Left cardiac atrium (tissue), 4 donors: ENCODE measurements around the gene EPHB2. TPM values are rescaled to one million over a fixed set of nuclear protein-coding genes. Genes with fewer than 3 reads are reported as not detected.

Source experiments
- ATAC-seq, 2 donors: fragments of 200-7000 bp; cut with Tn5 transposase; one replicate each; pipeline ENCODE4 v1.9.1; 2020; ENCODE audit warnings: mild to moderate bottlenecking in 2 of 2, moderate library complexity in 2 of 2
- DNase-seq: peaks from one replicate; pipeline ENCODE4 v3.0.0-alpha.2; 2020
- intact Hi-C, 2 donors: fragments of 100-400 bp; cut with DNase I; formaldehyde crosslinking; loops; one replicate each; pipeline versions ENCODE4 v1.14.1 to v1.15.1; 2022 to 2023
- total RNA-seq, 2 donors: library from RNA; stranded (reverse); fragmentation: NEBNext Ultra II Directional; extraction: Animal tissue kit (Norgen Biotek cat#: 25700); gene quantifications; one replicate each; pipeline ENCODE4 v1.2.1, GENCODE V29; 2021
- donor health status: DM: no; HTN: yes; CAD: no.
- donor health status: DM: no; HTN: yes; CAD: no; lungs with severe emphysema.
- donor health status: DM: yes; HTN: yes; CAD: no.
- donor health status: Dilated cardiomyopathy.

EPHB2 gene
- total RNA-seq, 2 donors from 2014 or later, result 2.9 to 4.3 TPM

DNA sequence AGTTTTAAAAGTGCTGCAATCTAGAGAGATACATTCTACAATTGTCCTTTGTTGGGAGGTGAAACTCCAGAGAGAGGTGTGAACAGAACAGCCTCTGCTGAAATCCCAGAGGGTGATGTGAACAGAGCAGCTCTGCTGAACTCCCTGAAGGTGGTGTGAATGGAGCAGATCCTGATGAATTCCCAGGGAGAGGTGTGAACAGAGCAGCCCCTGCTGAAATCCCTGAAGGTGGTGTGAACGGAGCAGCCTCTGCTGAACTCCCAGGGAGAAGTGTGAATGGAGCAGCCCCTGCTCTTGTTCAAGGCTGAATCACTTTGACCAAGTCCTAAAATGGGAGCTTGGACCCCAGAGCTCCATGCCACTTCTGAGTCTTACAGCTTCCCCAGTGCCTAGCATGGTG, 167.3 kb downstream of the EPHB2 start:
- intact Hi-C loops, result loop anchor here in 1 of 2 donors (10.0 kb wide), 1 partner anchor 313 kb away; the partner anchor contains the start of gene EPHA8
- ATAC-seq (no peak), DNase-seq (no peak)

DNA sequence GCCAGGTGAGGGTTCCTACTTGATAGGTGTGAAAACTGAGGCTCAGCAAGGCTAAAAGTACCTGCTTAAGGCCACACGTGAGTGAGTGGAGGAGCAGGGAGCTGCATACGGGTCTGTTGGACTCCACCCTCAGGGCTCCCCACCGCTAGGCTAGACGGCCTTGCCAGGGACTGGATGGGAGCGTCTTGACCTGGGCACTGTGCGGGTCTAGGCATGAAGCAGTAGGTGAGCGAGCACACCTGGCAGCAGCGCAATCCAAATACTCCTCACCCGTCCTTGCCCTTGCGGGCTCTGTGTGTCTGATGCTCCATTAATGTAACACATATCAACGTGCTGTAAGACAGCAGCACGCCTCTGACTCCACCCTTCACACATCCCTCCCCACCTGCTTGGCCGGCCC, 168.0 kb downstream of the EPHB2 start:
- ATAC-seq (no peak), DNase-seq (no peak)
- intact Hi-C loops, result loop anchor here in 1 of 2 donors (10.0 kb wide), 1 partner anchor 314 kb away; the partner anchor contains the start of gene EPHA8

DNA sequence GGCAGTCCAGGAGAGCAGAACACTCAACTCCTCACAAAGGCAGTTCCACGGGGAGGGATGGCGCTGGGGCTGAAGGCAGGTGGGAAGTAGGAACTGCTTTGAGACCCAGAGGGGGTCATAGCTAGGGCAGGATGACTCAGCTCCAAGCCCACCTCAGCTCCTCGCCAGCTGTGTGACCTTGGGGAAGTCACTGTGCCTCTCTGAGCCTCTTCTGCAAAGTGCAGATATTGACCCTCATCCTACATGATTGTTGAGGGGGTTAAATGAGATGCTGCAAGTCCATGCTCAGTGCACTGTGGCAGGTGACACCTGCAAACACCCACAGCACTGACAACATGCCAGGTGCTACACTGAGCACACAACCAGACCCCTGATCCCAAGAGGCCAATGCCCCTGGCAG, 168.8 kb downstream of the EPHB2 start:
- no peak for DNase-seq
- no peak for ATAC-seq
- intact Hi-C loops, result loop anchor here in 1 of 2 donors (10.0 kb wide), 1 partner anchor 315 kb away; the partner anchor contains the start of gene EPHA8

DNA sequence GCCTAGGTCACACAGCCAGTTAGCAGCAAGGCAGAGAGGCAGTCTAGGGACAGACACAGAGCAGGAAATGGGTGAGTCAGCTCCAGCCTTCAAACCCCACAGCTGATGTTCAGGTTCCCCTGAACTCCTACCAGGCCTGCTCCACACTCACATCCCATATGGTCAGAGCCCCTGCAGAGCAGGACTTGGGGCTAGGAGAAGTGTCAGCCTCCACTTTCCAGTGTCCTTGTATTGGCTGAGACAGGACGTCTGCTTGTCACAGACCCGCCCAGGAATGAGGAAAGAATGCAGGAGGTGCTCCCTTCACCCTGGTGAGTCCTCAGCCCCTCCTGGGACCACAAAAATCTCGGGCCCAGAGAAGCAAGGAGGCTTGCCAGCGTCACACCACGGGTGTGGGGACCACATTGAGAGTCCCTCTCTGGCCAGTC, 169.5 kb downstream of the EPHB2 start:
- no peak for DNase-seq
- intact Hi-C loops, result loop anchor here in 1 of 2 donors (10.0 kb wide), 1 partner anchor 175 kb away; no protein-coding TSS in a partner anchor
- ATAC-seq, result no peak

DNA sequence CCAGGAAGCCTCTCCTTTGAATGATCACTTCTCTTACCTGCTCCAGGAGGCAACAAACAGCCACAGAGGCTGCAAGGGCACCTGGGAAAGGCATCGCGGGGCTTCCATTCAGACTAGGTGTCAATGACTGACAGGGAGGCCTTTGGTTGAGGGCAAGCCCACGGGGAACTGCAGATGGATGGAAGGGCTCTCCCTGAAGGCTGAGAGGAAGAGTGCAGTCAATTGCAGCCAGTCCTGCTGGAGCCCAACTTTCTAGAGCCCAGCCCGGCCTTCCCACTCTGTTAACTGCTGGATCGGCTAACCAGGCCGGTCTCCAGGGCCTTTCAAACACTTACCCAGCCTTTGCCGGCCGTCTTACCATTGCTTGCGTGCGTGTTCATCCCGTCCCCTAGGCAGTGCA, 172.8 kb downstream of the EPHB2 start:
- intact Hi-C loops, result loop anchor here in 1 of 2 donors (10.0 kb wide), 1 partner anchor 179 kb away; no protein-coding TSS in a partner anchor
- ATAC-seq (no peak), DNase-seq (no peak)

DNA sequence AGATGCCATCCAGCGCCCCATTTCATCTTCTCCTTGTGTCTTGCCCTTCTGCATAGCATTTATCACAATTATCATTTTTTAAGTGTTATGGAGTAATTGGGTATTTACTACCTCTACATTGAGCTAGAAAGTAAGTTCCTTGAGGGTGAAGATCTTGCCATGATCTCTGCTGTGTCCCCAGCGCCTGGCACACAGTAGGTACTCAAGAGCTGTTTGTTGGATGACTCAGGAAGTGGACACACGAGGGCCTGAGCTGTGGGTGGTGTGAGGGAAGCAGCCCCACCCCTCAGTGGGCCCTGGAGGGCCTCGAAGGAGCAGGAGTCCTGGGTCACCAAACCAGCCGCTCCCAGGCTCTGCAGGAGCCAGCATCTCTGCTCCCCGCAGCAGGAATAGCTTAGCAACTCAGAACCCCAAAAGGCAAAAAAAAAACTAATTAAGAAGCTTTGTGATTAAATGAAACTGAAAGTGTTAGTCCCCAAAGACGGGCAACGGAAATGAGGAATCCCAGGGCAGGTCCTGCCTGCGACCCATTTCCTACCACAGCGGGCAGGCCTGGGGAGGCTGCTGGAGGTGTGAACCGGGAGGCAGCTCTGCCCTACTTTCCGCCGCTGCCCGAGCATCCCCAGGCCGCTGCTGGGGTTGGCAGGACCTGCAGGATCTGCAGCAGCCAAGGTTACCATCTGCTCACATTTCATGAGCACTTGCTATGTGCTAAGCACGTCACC, 174.3 kb downstream of the EPHB2 start:
- intact Hi-C loops, result loop anchor here in 1 of 2 donors (10.0 kb wide), 1 partner anchor 180 kb away; no protein-coding TSS in a partner anchor
- ATAC-seq, result no peak
- no peak for DNase-seq

DNA sequence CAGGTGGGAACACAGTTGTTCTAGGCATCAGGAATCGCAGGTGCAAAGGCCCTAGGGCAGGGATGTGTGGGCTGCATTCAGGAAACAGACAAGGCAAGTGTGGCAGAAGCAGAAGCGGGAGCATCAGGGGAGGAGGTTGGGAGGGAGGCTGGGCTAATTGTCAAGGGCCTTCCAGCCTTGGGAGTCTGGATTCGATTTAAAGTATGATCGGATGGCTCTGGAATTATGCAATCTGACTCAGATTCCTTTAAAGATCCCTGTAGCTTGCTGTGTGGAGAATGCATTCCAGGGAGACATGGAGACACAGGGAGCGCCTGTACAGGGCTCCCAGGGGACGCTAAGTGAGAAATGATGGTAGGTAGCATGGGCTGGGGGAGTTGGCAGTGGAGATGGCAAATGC, 175.6 kb downstream of the EPHB2 start:
- DNase-seq (no peak), ATAC-seq (no peak)
- intact Hi-C loops, result loop anchor here in 1 of 2 donors (10.0 kb wide), 1 partner anchor 181 kb away; no protein-coding TSS in a partner anchor

DNA sequence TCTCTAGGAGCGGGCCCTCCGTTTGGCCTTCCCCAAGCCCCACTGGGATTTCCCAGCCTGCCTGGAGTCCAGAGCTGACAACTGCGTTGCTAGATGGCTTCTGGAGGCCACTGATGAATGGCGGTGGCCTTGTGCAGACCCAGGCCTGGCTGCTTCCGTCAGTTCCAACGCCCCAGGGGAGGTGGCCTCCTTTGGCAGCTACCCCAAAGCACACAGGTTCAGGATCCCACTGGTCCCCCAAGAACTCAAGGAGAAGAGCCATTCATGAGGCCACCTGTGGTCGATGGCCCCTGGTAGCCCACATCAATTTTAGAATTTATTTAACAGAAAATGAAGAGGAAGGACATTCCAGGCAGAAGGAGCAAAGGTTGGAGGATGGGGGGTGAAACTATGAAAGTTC, 176.9 kb downstream of the EPHB2 start:
- DNase-seq, result no peak
- intact Hi-C loops, result loop anchor here in 1 of 2 donors (10.0 kb wide), 1 partner anchor 183 kb away; no protein-coding TSS in a partner anchor
- ATAC-seq, result no peak

DNA sequence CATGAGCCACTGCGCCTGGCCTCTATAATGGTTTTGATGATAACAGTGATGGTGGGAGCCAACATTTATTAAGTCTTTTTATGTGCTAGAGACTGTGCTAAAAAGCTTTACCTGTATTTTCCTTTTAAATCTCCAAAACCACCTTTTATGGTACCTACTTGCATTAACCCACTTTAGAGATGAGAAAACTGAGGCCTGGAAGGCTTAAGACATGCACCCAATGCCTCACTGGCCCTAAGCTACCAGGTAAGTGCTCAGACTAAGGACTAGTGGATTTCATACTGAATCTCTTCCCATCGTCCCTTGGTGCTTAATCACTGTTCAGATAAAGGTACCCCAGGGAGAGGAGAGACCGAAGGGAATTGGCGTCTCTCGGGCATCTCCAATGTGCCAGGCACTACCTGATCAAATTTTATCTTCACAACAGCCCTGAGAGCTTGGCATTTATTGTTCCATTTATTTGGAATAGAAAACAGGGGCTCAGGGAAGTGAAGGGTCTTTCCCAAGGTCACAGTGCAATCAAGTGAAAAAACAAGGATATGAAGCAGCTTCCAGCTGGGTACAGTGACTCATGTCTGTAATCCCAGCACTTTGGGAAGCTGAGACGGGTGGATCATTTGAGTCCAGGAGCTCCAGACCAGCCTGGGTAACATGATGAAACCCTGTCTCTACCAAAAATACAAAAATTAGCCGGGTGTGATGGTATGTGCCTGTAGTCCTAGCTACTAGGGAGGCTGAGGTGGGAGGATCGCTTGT, 177.9 kb downstream of the EPHB2 start:
- DNase-seq (no peak), ATAC-seq (peak in 1 of 2 donors; percentile 19)
- intact Hi-C loops, result loop anchor here in 1 of 2 donors (10.0 kb wide), 1 partner anchor 184 kb away; no protein-coding TSS in a partner anchor

DNA sequence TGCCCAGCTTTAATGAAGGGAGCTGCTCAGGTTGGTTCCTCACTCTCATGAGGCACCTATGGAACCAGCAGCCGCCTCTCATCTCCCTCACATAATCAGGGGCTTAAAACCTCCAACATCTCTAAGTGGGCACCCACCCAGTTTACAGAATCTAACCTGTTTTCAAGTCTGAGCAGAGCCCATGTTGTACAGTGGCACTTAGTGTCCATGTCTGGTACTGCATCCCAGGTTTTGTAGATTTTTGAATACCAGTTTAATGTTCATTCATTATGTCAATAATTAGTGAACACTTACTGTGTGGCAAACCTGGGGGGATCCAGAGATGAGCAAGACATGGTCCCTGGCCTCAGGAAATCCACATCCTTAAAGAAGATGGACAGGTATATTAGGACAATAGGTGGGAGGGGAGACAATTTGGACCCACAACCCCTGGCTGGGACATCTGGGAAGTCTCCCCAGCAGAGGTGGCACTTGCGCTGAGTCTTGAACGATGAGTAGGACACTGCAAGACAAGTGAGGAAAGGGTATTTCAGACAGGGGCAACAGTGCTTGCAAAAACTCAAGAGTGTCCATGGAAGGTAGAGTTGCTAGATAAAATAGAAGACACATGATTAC, 178.7 kb downstream of the EPHB2 start:
- DNase-seq (no peak), ATAC-seq (peak in 1 of 2 donors; percentile 52)
- intact Hi-C loops, result loop anchor here in 1 of 2 donors (10.0 kb wide), 1 partner anchor 185 kb away; no protein-coding TSS in a partner anchor

DNA sequence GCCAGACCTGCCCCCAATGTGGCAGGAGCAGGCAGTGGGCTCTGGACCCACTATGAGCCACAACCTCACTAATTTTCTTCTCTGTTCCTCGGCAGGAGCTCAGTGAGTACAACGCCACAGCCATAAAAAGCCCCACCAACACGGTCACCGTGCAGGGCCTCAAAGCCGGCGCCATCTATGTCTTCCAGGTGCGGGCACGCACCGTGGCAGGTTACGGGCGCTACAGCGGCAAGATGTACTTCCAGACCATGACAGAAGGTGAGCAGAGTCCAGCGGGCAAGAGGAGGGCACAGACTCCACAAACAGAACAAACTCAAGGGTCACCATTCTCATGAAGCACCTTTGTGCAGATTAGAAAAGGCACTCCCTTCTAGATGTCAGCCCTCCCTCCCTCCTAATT, 182.2 kb downstream of the EPHB2 start:
- no peak for DNase-seq
- no peak for ATAC-seq
- intact Hi-C loops, result loop anchor here in 1 of 2 donors (5.0 kb wide), 1 partner anchor 190 kb away; no protein-coding TSS in a partner anchor

DNA sequence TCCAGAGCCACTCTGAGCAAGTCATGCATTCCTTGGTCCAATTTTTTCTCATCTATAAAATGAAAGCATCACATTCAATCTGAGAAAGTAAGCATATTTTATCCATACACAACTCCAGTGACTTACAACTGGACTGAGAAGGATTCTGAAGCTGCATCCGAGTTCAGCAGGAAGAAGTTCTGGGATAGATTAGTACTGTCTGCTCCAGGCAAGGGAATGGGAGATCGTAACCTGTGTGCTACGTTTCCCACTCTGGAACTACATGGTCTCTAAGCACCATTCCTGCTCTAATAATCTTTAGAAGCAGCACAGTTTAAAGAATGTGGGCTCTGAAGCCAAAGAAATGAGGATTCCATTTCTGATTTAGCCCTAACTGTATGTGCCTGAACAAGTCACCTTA, 182.7 kb downstream of the EPHB2 start:
- no peak for ATAC-seq
- intact Hi-C loops, result loop anchor here in 1 of 2 donors (5.0 kb wide), 1 partner anchor 191 kb away; no protein-coding TSS in a partner anchor
- DNase-seq, result no peak

DNA sequence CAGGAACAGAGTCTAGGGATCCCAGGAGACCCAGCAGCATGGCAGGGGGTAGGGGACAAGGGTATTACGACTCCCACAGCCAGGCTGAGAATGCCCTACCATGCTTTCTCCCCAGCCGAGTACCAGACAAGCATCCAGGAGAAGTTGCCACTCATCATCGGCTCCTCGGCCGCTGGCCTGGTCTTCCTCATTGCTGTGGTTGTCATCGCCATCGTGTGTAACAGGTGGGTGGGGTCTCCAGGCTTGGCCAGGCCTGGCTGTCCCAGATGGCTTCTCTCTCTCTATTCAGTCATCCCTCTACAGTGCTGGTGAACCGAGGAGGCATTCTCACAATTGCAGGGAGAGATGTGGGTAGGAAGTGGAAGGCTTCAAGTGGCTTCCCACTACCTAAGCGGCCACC, 184.7 kb downstream of the EPHB2 start:
- peak in 1 of 2 donors; percentile 38 for ATAC-seq
- no peak for DNase-seq
- intact Hi-C loops, result no loop called here

DNA sequence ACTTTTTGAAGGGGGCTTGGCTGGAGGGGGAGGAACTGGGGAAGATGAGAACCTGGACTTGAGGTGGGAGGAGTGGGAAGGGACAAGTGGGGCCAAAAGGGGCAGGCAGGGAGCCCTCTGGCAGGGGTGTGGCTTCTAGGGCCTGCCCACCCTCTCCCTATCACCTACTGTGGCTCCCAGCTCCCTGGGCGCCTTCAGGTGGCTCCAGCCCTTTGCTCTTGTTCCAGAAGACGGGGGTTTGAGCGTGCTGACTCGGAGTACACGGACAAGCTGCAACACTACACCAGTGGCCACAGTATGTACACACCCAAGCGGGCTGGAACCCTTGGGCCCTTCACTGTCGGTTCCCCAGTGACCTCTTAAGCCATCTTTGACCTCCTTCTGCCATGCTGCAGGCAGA, 185.5 kb downstream of the EPHB2 start:
- intact Hi-C loops, result no loop called here
- ATAC-seq, result no peak
- DNase-seq, result no peak

DNA sequence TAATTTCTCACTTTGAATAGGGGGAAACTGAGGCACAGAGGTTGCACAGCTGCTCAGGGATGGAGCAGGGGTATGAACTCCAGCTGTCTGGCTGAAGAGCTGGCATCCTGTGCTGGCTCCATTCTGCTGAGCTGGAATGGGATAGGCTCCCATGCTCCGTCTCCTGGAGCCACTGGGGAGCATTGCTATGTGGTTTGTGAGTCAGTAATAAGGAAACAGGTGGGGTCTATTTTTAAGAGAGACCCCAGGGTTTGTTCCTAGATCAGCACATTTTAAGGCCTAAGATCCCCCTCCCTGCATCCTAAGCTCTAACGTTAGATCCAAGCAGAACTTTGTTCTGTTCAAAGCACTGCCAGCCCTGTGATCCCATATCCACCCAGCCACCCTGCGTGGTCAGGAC, 189.8 kb downstream of the EPHB2 start:
- no peak for ATAC-seq
- intact Hi-C loops, result no loop called here
- no peak for DNase-seq

DNA sequence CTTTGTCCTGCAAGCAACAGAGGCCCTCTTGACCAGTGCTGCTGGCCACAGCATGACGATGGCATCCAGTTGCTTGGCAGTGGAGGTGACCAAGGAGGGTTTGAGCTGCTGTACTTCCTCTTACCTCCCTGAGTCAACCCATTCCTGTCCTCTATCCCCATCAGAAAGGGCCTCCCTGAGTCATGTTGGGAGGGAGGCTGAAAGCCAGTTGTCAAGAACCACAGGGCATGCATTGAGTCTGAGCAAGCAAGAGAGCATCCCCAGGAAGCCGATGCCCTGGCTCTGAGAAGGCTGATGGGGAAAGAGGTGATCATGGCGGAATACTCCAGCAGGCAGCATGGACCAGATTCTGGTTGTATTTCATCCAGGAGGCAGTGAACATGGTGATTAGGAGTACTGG, 192.5 kb downstream of the EPHB2 start:
- ATAC-seq, result no peak
- no peak for DNase-seq
- intact Hi-C loops, result no loop called here

DNA sequence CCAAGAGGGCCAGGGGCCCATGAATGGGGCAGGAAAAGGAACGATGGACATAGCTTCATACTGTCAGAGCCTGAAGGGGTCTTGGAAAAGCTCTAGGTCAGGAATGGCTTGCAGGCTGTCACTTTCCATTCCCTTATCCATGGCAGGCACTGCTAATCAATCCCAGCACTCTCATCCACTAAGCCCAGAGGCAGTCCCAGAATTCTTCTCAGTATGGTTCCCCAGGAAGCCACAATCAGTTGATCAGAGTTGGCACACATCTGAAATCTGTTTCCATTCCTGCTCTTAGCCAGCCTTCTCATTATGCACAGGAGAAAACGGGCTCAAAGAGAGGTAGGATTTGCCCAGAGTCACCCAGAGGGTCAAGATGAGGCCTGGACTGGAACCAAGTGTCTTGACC, 196.3 kb downstream of the EPHB2 start:
- no peak for ATAC-seq

DNA sequence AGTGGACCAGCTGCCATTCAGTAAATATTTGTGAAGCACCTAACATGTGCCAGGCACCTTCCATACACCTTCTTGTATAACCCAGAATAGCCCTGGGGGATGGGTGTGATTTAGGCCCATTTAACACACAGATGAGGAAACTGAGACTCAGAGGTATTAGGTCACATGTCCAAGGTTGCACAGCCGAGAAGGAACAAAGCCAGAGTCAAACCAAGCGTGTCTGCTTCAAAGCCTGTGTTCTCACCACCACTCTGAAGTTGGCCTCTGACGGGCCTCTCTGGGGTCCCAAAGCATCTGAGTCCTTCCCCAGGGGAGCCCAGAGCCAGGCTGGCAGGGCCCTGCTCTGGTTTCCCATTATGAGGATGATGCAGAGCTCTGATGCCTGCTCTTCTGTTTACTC, 196.9 kb downstream of the EPHB2 start:
- no peak for DNase-seq
- intact Hi-C loops, result no loop called here
- ATAC-seq, result no peak

More for the DNA sequence above, 196.3 kb downstream of the EPHB2 start:
- intact Hi-C loops, result no loop called here
- no peak for DNase-seq

DNA sequence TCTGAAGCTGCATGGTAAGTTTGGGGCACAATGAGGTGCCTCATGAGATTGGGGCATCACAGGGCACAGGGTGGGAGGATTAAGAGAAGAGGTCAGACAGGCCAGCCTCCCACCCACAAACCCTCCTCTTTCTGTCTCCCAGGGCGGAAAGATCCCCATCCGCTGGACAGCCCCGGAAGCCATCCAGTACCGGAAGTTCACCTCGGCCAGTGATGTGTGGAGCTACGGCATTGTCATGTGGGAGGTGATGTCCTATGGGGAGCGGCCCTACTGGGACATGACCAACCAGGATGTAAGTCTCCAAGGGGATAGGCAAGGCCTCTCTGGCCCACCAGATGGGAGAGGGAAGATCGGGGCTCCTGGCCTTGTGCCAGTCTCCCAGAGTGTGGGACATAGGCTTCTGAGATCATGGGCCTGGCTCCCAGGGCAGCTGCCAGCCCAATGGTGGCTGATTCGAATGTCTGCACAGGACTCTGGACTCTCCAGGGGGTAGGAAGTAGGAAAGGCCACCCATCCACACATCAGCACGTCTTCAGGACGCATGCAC, 198.3 kb downstream of the EPHB2 start:
- intact Hi-C loops, result no loop called here
- no peak for DNase-seq
- ATAC-seq, result no peak
